H1 (cell line): Measurements from ENCODE around the gene MORN4. TPM values are rescaled to one million over a fixed set of nuclear protein-coding genes. Genes with fewer than 3 reads are reported as not detected.

ENCODE experiments used
- CTCF ChIA-PET: fragments of 300-600 bp; sonication (Branson Sonifier 250); formaldehyde crosslinking; loops from one replicate; lab custom pipeline; 2021; ENCODE audit not compliant: partially characterized antibody; lab: Charles Lee
- POLR2A ChIA-PET: fragments of 300-600 bp; sonication (Branson Sonifier 250); formaldehyde crosslinking; loops from one replicate; lab custom pipeline; 2021; ENCODE audit warnings: inconsistent platforms; ENCODE audit not compliant: partially characterized antibody; lab: Charles Lee
- DNase-seq, 2 experiments: peaks; one replicate each; pipeline versions ENCODE4 v3.0.0 to v3.0.0-alpha.2; 2010 to 2022; ENCODE audit warnings: low spot score in 2 of 2, low read depth in 1 of 2, mixed read lengths in 1 of 2
- FAIRE-seq: peaks from 2 replicates; lab custom pipeline; 2011; peaks lifted over from hg19 to GRCh38; lab: Jason Lieb, UNC
- H2AFZ ChIP-seq: 2 replicates; pipeline ENCODE4 v1.8.1; 2012; ENCODE audit warnings: low read length, inconsistent platforms
- H2AK5ac ChIP-seq: 2 replicates; pipeline ENCODE4 v1.6.1; 2013; ENCODE audit warnings: low read depth, low read length
- H2BK120ac ChIP-seq: replicated peaks from 2 replicates; pipeline ENCODE3; 2013; ENCODE audit warnings: low read depth, low read length, inconsistent platforms
- H2BK12ac ChIP-seq: 2 replicates; pipeline ENCODE4 v1.6.1; 2013; ENCODE audit warnings: low read depth, low read length
- H2BK15ac ChIP-seq: 2 replicates; pipeline ENCODE4 v1.6.1; 2013; ENCODE audit warnings: low read length
- H2BK20ac ChIP-seq: 2 replicates; pipeline ENCODE4 v1.6.1; 2013; ENCODE audit warnings: low read length
- H2BK5ac ChIP-seq: 2 replicates; pipeline ENCODE4 v1.6.1; 2013; ENCODE audit warnings: low read depth, low read length
- H3K14ac ChIP-seq: 2 replicates; pipeline ENCODE4 v1.6.1; 2013; ENCODE audit warnings: inconsistent platforms; ENCODE audit not compliant: insufficient read length
- H3K18ac ChIP-seq: 2 replicates; pipeline ENCODE4 v1.6.1; 2013; ENCODE audit warnings: low read length; ENCODE audit errors: extremely low read depth
- H3K23ac ChIP-seq: 2 replicates; pipeline ENCODE4 v1.6.1; 2013; ENCODE audit warnings: inconsistent platforms; ENCODE audit not compliant: insufficient read length
- H3K23me2 ChIP-seq: 2 replicates; pipeline ENCODE4 v1.6.1; 2013; ENCODE audit warnings: low read depth, low read length
- H3K27ac ChIP-seq: 2 replicates; pipeline ENCODE4 v1.6.1; 2011; ENCODE audit warnings: low read depth, low read length, inconsistent platforms
- H3K27me3 ChIP-seq, 4 experiments: replicated peaks in 1 of 4; 1 replicate in 1 of 4; 2 replicates in 3 of 4; pipeline versions ENCODE4 v1.6.1 to v1.8.1; 2011 to 2013; ENCODE audit warnings: low read length in 3 of 4, mild to moderate bottlenecking in 3 of 4, inconsistent platforms in 2 of 4, mixed read lengths in 2 of 4, moderate library complexity in 1 of 4; ENCODE audit not compliant: control insufficient read depth in 3 of 4, insufficient read depth in 3 of 4; ENCODE audit errors: extremely low read depth in 1 of 4
- H3K36me3 ChIP-seq, 4 experiments: 2 replicates each; pipeline versions ENCODE4 v1.6.1 to v1.8.1; 2011 to 2013; ENCODE audit warnings: mild to moderate bottlenecking in 4 of 4, low read length in 3 of 4, moderate library complexity in 2 of 4, control low read depth in 1 of 4, inconsistent platforms in 1 of 4; ENCODE audit not compliant: insufficient read depth in 4 of 4, control insufficient read depth in 2 of 4
- H3K4ac ChIP-seq: replicated peaks from 2 replicates; pipeline ENCODE3; 2013; ENCODE audit warnings: low read length, low read depth, mixed read lengths, inconsistent platforms; ENCODE audit not compliant: insufficient read length
- H3K4me1 ChIP-seq, 4 experiments: replicated peaks in 1 of 4; 1 replicate in 1 of 4; 2 replicates in 3 of 4; pipeline versions ENCODE4 v1.6.1 to v1.8.1; 2011 to 2013; ENCODE audit warnings: low read length in 3 of 4, inconsistent platforms in 2 of 4, mixed read lengths in 1 of 4; ENCODE audit not compliant: insufficient read depth in 4 of 4, control insufficient read depth in 3 of 4
- H3K4me2 ChIP-seq, 2 experiments: 2 replicates each; pipeline versions ENCODE4 v1.6.1 to v1.8.1; 2011 to 2013; ENCODE audit warnings: low read depth in 2 of 2, low read length in 2 of 2, control low read depth in 1 of 2, inconsistent platforms in 1 of 2, mild to moderate bottlenecking in 1 of 2; ENCODE audit not compliant: insufficient read depth in 1 of 2
- H3K4me3 ChIP-seq, 4 experiments: fragments of 200-600, 300-600 bp in 1 of 4; sonication (generic), shearing (Covaris generic), sonication (Bioruptor Twin) in 1 of 4; 2 replicates each; pipeline versions ENCODE4 v1.5.1 to v1.8.1; 2011 to 2016; ENCODE audit warnings: low read length in 4 of 4, low read depth in 3 of 4, control low read depth in 2 of 4, inconsistent platforms in 2 of 4, mild to moderate bottlenecking in 2 of 4, mixed read lengths in 1 of 4, moderate library complexity in 1 of 4; ENCODE audit not compliant: insufficient read depth in 2 of 4; ENCODE audit errors: extremely low read depth in 1 of 4
- H3K56ac ChIP-seq: replicated peaks from 2 replicates; pipeline ENCODE3; 2013; ENCODE audit warnings: low read depth, mild to moderate bottlenecking, mixed read lengths, low read length, inconsistent platforms; ENCODE audit not compliant: insufficient read length
- H3K79me1 ChIP-seq: 2 replicates; pipeline ENCODE4 v1.6.1; 2013; ENCODE audit warnings: low read depth, low read length, control low read depth
- H3K79me2 ChIP-seq, 2 experiments: 2 replicates each; pipeline versions ENCODE4 v1.6.1 to v1.8.1; 2012 to 2013; ENCODE audit warnings: low read length in 2 of 2, mild to moderate bottlenecking in 2 of 2, inconsistent platforms in 1 of 2; ENCODE audit not compliant: insufficient read depth in 2 of 2, control insufficient read depth in 1 of 2
- H3K9ac ChIP-seq, 4 experiments: replicated peaks in 1 of 4; 1 replicate in 1 of 4; 2 replicates in 3 of 4; pipeline versions ENCODE4 v1.6.1 to v1.8.1; 2011 to 2013; ENCODE audit warnings: low read depth in 3 of 4, low read length in 3 of 4, control low read depth in 2 of 4, mild to moderate bottlenecking in 2 of 4, moderate library complexity in 2 of 4, inconsistent platforms in 1 of 4; ENCODE audit errors: extremely low read depth in 1 of 4
- H3K9me3 ChIP-seq, 2 experiments: 2 replicates each; pipeline versions ENCODE4 v1.6.1 to v1.8.1; 2012 to 2013; ENCODE audit warnings: mild to moderate bottlenecking in 2 of 2, moderate library complexity in 2 of 2, control low read depth in 1 of 2, inconsistent platforms in 1 of 2, low read depth in 1 of 2, low read length in 1 of 2, mixed read lengths in 1 of 2; ENCODE audit not compliant: insufficient read depth in 2 of 2
- H4K20me1 ChIP-seq, 2 experiments: replicated peaks in 1 of 2; 2 replicates each; pipeline versions ENCODE3 to v1.8.1; 2011 to 2013; ENCODE audit warnings: inconsistent platforms in 2 of 2, low read length in 2 of 2, mild to moderate bottlenecking in 1 of 2; ENCODE audit not compliant: insufficient read depth in 2 of 2, control insufficient read depth in 1 of 2
- H4K5ac ChIP-seq: 2 replicates; pipeline ENCODE4 v1.6.1; 2013; ENCODE audit warnings: low read length, low read depth, mixed read lengths, inconsistent platforms; ENCODE audit not compliant: insufficient read length
- H4K8ac ChIP-seq: 2 replicates; pipeline ENCODE4 v1.8.0; 2013; ENCODE audit warnings: mild to moderate bottlenecking, moderate library complexity, low read length, inconsistent platforms; ENCODE audit not compliant: insufficient read depth; ENCODE audit errors: extremely low read depth
- H4K91ac ChIP-seq: replicated peaks from 2 replicates; pipeline ENCODE3; 2013; ENCODE audit warnings: low read length, mixed read lengths, inconsistent platforms; ENCODE audit not compliant: insufficient read length
- CEBPB ChIP-seq: IDR thresholded peaks from 2 replicates; pipeline ENCODE4 v1.6.1; 2012; ENCODE audit warnings: low read depth, low read length
- CREB1 ChIP-seq: IDR thresholded peaks from 2 replicates; pipeline ENCODE4 v1.6.1; 2012; ENCODE audit warnings: inconsistent platforms
- EZH2 ChIP-seq: fragments of 200-600 bp; sonication (generic); IDR thresholded peaks from 2 replicates; pipeline ENCODE4 v1.7.1; 2012; ENCODE audit warnings: low read depth, mild to moderate bottlenecking, moderate library complexity, low read length, inconsistent platforms; ENCODE audit not compliant: severe bottlenecking
- GTF2F1 ChIP-seq: IDR thresholded peaks from 2 replicates; pipeline ENCODE4 v1.6.1; 2012; ENCODE audit warnings: low read depth, low read length, improper control_type of control experiment, borderline replicate concordance
- POLR2A ChIP-seq, 2 experiments: IDR thresholded peaks; 1 replicate in 1 of 2; 2 replicates in 1 of 2; pipeline ENCODE4 v1.6.1; 2011; ENCODE audit warnings: low read depth in 2 of 2, low read length in 2 of 2, mild to moderate bottlenecking in 2 of 2; ENCODE audit errors: control extremely low read depth in 1 of 2
- RBBP5 ChIP-seq: IDR thresholded peaks from 2 replicates; pipeline ENCODE4 v1.7.1; 2012; ENCODE audit warnings: low read depth, mild to moderate bottlenecking, inconsistent platforms, low read length, moderate library complexity, borderline replicate concordance
- RXRA ChIP-seq: IDR thresholded peaks from 2 replicates; pipeline ENCODE4 v1.6.1; 2011; ENCODE audit warnings: low read depth, mild to moderate bottlenecking, low read length, moderate library complexity; ENCODE audit not compliant: insufficient read depth
- YY1 ChIP-seq: IDR thresholded peaks from 2 replicates; pipeline ENCODE4 v1.6.1; 2011; ENCODE audit warnings: low read depth, mild to moderate bottlenecking, low read length
- WGBS, 2 experiments: shearing (Covaris generic) in 1 of 2; methylation state at CpG; one replicate each; pipeline versions ENCODE4 v1.1.6 to v1.1.7; 2013 to 2015; ENCODE audit warnings: low lambda C conversion rate in 2 of 2, mixed read lengths in 2 of 2, inconsistent platforms in 1 of 2, low coverage in 1 of 2, missing lambda C conversion rate in 1 of 2; ENCODE audit not compliant: insufficient replicate concordance in 2 of 2, insufficient coverage in 1 of 2, insufficient read length in 1 of 2; ENCODE audit errors: extremely low coverage in 1 of 2, missing lambda C conversion rate in 1 of 2; 5-methylcytosine and 5-hydroxymethylcytosine counted together
- polyA plus RNA-seq, 7 experiments: library from polyadenylated mRNA; depleted of rRNA in 3 of 7; stranded (reverse) in 5 of 7; unstranded in 2 of 7; fragments of >200 nt in 5 of 7; fragments of 200-250 nt in 2 of 7; gene quantifications; 1 replicate in 5 of 7; 2 replicates in 1 of 7; 4 replicates in 1 of 7; pipeline versions ENCODE4 v1.2.1 to v1.2.3, GENCODE V29; 2011 to 2013; ENCODE audit warnings: missing spikeins in 2 of 7, mixed read lengths in 2 of 7
- total RNA-seq: library from RNA; stranded (reverse); fragmentation: NEBNext Ultra II Directional; extraction: Animal tissue kit (Norgen Biotek cat#: 25700); gene quantifications from 2 replicates; pipeline ENCODE4 v1.2.1, GENCODE V29; 2021

MORN4 gene
- total and polyA plus RNA-seq, 2 of the 8 experiments (the other 6 are each of a cell fraction or from before 2014, with no cell fraction given): 13.6 to 22.0 TPM

DNA sequence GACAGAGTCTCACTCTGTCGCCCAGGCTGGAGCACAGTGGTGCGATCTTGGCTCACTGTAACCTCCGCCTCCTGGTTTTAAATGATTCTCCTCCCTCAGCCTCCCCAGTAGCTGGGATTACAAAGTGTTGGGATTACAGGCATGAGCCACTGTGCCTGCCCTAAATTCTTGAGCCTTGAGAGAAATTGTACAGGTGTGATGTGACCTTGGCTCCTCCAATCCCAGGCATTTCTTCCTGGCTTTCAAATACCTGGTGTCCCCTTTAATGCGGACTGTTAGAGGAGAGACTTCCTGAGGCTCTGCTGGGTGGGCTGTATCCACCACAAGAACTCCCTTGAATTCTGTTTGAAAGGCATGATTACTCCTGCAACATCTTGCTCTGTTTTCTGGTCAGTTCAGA lies 15.0 kb downstream of the MORN4 start:
- no peaks in the 10 kb centered on the region for H3K23me2 ChIP-seq
- no peak overlapping the region for H4K5ac ChIP-seq
- H3K9me3 ChIP-seq: no peaks in the 10 kb centered on the region
- H3K27me3 ChIP-seq: no peaks in the 10 kb centered on the region
- H2BK20ac ChIP-seq: no peak overlapping the region
- no peak overlapping the region for H4K91ac ChIP-seq
- H2AFZ ChIP-seq: no peak overlapping the region
- H3K4ac ChIP-seq: no peak overlapping the region
- ChIA-PET POLR2A (interaction anchor here (1.6 kb wide), 1 partner anchor 9 kb away, joined by 5 read pairs; no protein-coding TSS in a partner anchor), CTCF (interaction anchor here (0.6 to 12.2 kb wide), 3 partner anchors 31 to 1610 kb away, joined by 3 to 152 read pairs (median 3); partner anchors contain the start of gene ANKRD2)
- H3K27ac ChIP-seq: no peak overlapping the region
- H4K8ac ChIP-seq: no peak overlapping the region
- H2BK120ac ChIP-seq: no peak overlapping the region
- no peaks in the 10 kb centered on the region for H3K79me2 ChIP-seq
- no peak overlapping the region for H3K23ac ChIP-seq
- WGBS, 2 experiments: 94% methylated on average over 1 of the region's 4 CpGs; no CpG with 5 or more reads in 1 of the 2 experiments
- no peak for TF ChIP-seq EZH2
- TF ChIP-seq YY1: no peak
- no peak for TF ChIP-seq CREB1
- no peak for TF ChIP-seq RXRA
- no peak for TF ChIP-seq GTF2F1
- no peak for TF ChIP-seq RBBP5
- TF ChIP-seq CEBPB: no peak
- TF ChIP-seq POLR2A (IDR thresholded peaks at IDR 0.05; ENCODE audit: control extremely low read depth in 1 of 2, low read depth in 2 of 2, low read length in 2 of 2): no peak
- no peak overlapping the region for H3K4me3 ChIP-seq
- no peak overlapping the region for H2BK5ac ChIP-seq
- FAIRE-seq (no peak), DNase-seq (no peak)
- H2AK5ac ChIP-seq: no peak overlapping the region
- no peaks in the 10 kb centered on the region for H3K79me1 ChIP-seq
- H3K36me3 ChIP-seq: peaks cover 0 to 3% (median 2%) of the 10 kb centered on the region in 4 experiments; a peak in 1 of 8 replicates
- H3K9ac ChIP-seq: no peak overlapping the region
- H3K4me2 ChIP-seq: no peak overlapping the region
- H2BK15ac ChIP-seq: no peak overlapping the region
- no peak overlapping the region for H3K18ac ChIP-seq
- H2BK12ac ChIP-seq: no peak overlapping the region
- no peak overlapping the region for H3K14ac ChIP-seq
- peaks cover 0 to 4% of the 10 kb centered on the region in 2 experiments for H4K20me1 ChIP-seq
- no peak overlapping the region for H3K56ac ChIP-seq
- no peaks in the 10 kb centered on the region for H3K4me1 ChIP-seq
